IMR-90 (cell line): ENCODE measurements around the gene ADD3. TPM values are rescaled to one million over a fixed set of nuclear protein-coding genes. Genes with fewer than 3 reads are reported as not detected.

Experiments
- ATAC-seq: fragments of 200-7000 bp; cut with Tn5 transposase; 2 replicates; pipeline ENCODE4 v1.9.1; 2020; ENCODE audit warnings: low read depth, mild to moderate bottlenecking, moderate library complexity
- BruUV-seq: library from RNA; stranded (reverse); fragments of 400-500 nt; replicated peaks from 2 replicates; lab custom pipeline; 2021; lab: Mats Ljungman, UMichigan
- CTCF ChIA-PET: fragments of 300-600 bp; formaldehyde crosslinking; extraction: SDS; loops from one replicate; lab custom pipeline; 2021; ENCODE audit warnings: antibody characterized with exemption; lab: Yijun Ruan, JAX
- POLR2A ChIA-PET: fragments of 300-600 bp; sonication (Branson Sonifier 250); formaldehyde crosslinking; loops from one replicate; lab custom pipeline; 2022; ENCODE audit warnings: antibody characterized with exemption; ENCODE audit not compliant: unreplicated experiment; lab: Charles Lee
- DNase-seq: peaks from one replicate; pipeline ENCODE4 v3.0.0; 2013
- H2AFZ ChIP-seq: replicated peaks from 2 replicates; pipeline ENCODE3; 2013; ENCODE audit warnings: low read length, mild to moderate bottlenecking; ENCODE audit not compliant: poor library complexity
- H2AK5ac ChIP-seq: 2 replicates; pipeline ENCODE4 v1.6.1; 2013; ENCODE audit warnings: low read depth, low read length, inconsistent platforms
- H2AK9ac ChIP-seq: replicated peaks from 2 replicates; pipeline ENCODE3; 2013; ENCODE audit warnings: mild to moderate bottlenecking, low read depth, low read length, moderate library complexity; ENCODE audit not compliant: poor library complexity
- H2BK120ac ChIP-seq: 2 replicates; pipeline ENCODE4 v1.6.1; 2013; ENCODE audit warnings: low read depth, low read length, inconsistent platforms
- H2BK15ac ChIP-seq: 3 replicates; pipeline ENCODE4 v1.6.1; 2013; ENCODE audit warnings: low read depth, low read length, inconsistent platforms
- H2BK20ac ChIP-seq: 2 replicates; pipeline ENCODE4 v1.6.1; 2013; ENCODE audit warnings: low read depth, mild to moderate bottlenecking, inconsistent platforms, low read length, moderate library complexity
- H2BK5ac ChIP-seq: 2 replicates; pipeline ENCODE4 v1.6.1; 2013; ENCODE audit warnings: mild to moderate bottlenecking, low read depth, low read length, inconsistent platforms; ENCODE audit not compliant: poor library complexity, severe bottlenecking
- H3K14ac ChIP-seq: replicated peaks from 2 replicates; pipeline ENCODE4 v1.6.1; 2013; ENCODE audit warnings: low read depth, low read length, inconsistent platforms
- H3K18ac ChIP-seq: 2 replicates; pipeline ENCODE4 v1.6.1; 2013; ENCODE audit warnings: low read depth, low read length, control low read depth
- H3K23ac ChIP-seq: 2 replicates; pipeline ENCODE4 v1.6.1; 2013; ENCODE audit warnings: low read depth, low read length, inconsistent platforms
- H3K27ac ChIP-seq: 2 replicates; pipeline ENCODE4 v1.5.1; 2013; ENCODE audit warnings: mild to moderate bottlenecking, control low read depth, low read length; ENCODE audit not compliant: insufficient read depth
- H3K27me3 ChIP-seq: 2 replicates; pipeline ENCODE4 v1.6.1; 2013; ENCODE audit warnings: low read length; ENCODE audit not compliant: control insufficient read depth, insufficient read depth
- H3K36me3 ChIP-seq: 2 replicates; pipeline ENCODE4 v1.6.1; 2013; ENCODE audit warnings: low read length, mixed read lengths; ENCODE audit not compliant: control insufficient read depth, insufficient read depth
- H3K4ac ChIP-seq: 2 replicates; pipeline ENCODE4 v1.6.1; 2013; ENCODE audit warnings: low read depth, low read length, inconsistent platforms
- H3K4me1 ChIP-seq: 2 replicates; pipeline ENCODE4 v1.6.1; 2013; ENCODE audit warnings: low read length, mixed read lengths; ENCODE audit not compliant: control insufficient read depth, insufficient read depth
- H3K4me2 ChIP-seq: 2 replicates; pipeline ENCODE4 v1.6.1; 2013; ENCODE audit warnings: low read depth, mild to moderate bottlenecking, control low read depth, low read length, moderate library complexity
- H3K4me3 ChIP-seq: 2 replicates; pipeline ENCODE4 v1.5.1; 2013; ENCODE audit warnings: low read depth, mild to moderate bottlenecking, control low read depth, low read length, moderate library complexity; ENCODE audit not compliant: insufficient read depth
- H3K56ac ChIP-seq: 2 replicates; pipeline ENCODE4 v1.6.1; 2013; ENCODE audit warnings: low read length, inconsistent platforms; ENCODE audit not compliant: insufficient read depth; ENCODE audit errors: extremely low read depth
- H3K79me1 ChIP-seq, 2 experiments: 2 replicates each; pipeline ENCODE4 v1.6.1; 2013; ENCODE audit warnings: low read length in 2 of 2, inconsistent platforms in 1 of 2, low read depth in 1 of 2
- H3K9ac ChIP-seq: 2 replicates; pipeline ENCODE4 v1.6.1; 2013; ENCODE audit warnings: low read depth, low read length, control low read depth
- H3K9me1 ChIP-seq: 2 replicates; pipeline ENCODE4 v1.6.1; 2013; ENCODE audit warnings: low read length, inconsistent platforms; ENCODE audit not compliant: insufficient read depth
- H3K9me3 ChIP-seq: 2 replicates; pipeline ENCODE4 v1.6.1; 2013; ENCODE audit warnings: low read length; ENCODE audit not compliant: control insufficient read depth, insufficient read depth
- H4K20me1 ChIP-seq: 2 replicates; pipeline ENCODE4 v1.6.1; 2013; ENCODE audit warnings: low read length, inconsistent platforms; ENCODE audit not compliant: insufficient read depth
- H4K5ac ChIP-seq: 2 replicates; pipeline ENCODE4 v1.6.1; 2013; ENCODE audit warnings: mild to moderate bottlenecking, low read depth, low read length, control low read depth
- H4K8ac ChIP-seq, 2 experiments: 2 replicates each; pipeline ENCODE4 v1.6.1; 2013; ENCODE audit warnings: low read depth in 2 of 2, low read length in 2 of 2, control low read depth in 1 of 2, inconsistent platforms in 1 of 2
- H4K91ac ChIP-seq: 2 replicates; pipeline ENCODE4 v1.6.1; 2013; ENCODE audit warnings: low read depth, low read length, inconsistent platforms; ENCODE audit not compliant: insufficient read depth
- ELK1 ChIP-seq: fragments of 150-350 bp; IDR thresholded peaks from 2 replicates; pipeline ENCODE4 v1.6.1; 2016; ENCODE audit warnings: low read depth, mild to moderate bottlenecking, low read length, moderate library complexity, borderline replicate concordance
- WGBS, 2 experiments: methylation state at CpG; one replicate each; pipeline versions ENCODE4 v1.1.5 to v1.1.7; 2013; ENCODE audit warnings: missing lambda C conversion rate in 2 of 2; ENCODE audit not compliant: insufficient read length in 1 of 2; ENCODE audit errors: extremely low coverage in 2 of 2; 5-methylcytosine and 5-hydroxymethylcytosine counted together
- dilution Hi-C: fragments of 300-500 bp; cut with HindIII; formaldehyde crosslinking; loops from one replicate; pipeline ENCODE4 v1.14.3; 2018; ENCODE audit warnings: low sequenced_read_pairs; ENCODE audit not compliant: unreplicated experiment
- in situ Hi-C: fragments of 300-500 bp; cut with MboI; formaldehyde crosslinking; loops from 3 replicates; pipeline ENCODE4 v1.14.3; 2019; ENCODE audit warnings: low sequenced_read_pairs, inconsistent platforms, mixed read lengths
- intact Hi-C: fragments of 100-400 bp; cut with micrococcal nuclease; formaldehyde crosslinking; loops from 2 replicates; pipeline ENCODE4 v1.10.0; 2022
- polyA plus RNA-seq, 3 experiments: library from polyadenylated mRNA; depleted of rRNA; stranded (reverse); fragments of >200 nt; gene quantifications; 2 replicates each; pipeline ENCODE4 v1.2.3, GENCODE V29; 2012; ENCODE audit warnings: low replicate concordance in 1 of 3
- total RNA-seq: library from RNA; depleted of rRNA; stranded (reverse); fragments of >200 nt; gene quantifications from 2 replicates; pipeline ENCODE4 v1.2.3, GENCODE V29; 2012

The ADD3 gene
- total and polyA plus RNA-seq, 2 of the 4 experiments (the other 2 are of a cell fraction), result 138 to 212 TPM

- Histone ChIP-seq H4K91ac (no peak overlapping the region), H3K9me1 (no peaks in the 10 kb centered on the region), H2BK20ac (no peak overlapping the region), H3K18ac (no peak overlapping the region), H2BK15ac (no peak overlapping the region), H2AFZ (no peak overlapping the region), H3K56ac (no peak overlapping the region), H3K36me3 (no peaks in the 10 kb centered on the region; the same call in 1 of the 2 replicates), H4K5ac (no peak overlapping the region), H3K4ac (no peak overlapping the region), H3K23ac (no peak overlapping the region; the same call in 1 of the 2 replicates), H2BK5ac (no peak overlapping the region), H3K9ac (no peak overlapping the region), H4K8ac (no peak overlapping the region), H2BK120ac (no peak overlapping the region), H3K9me3 (no peaks in the 10 kb centered on the region), H3K27ac (no peak overlapping the region), H3K79me1 (peaks cover 10 to 56% of the 10 kb centered on the region in 2 experiments), H2AK5ac (no peak overlapping the region), H4K20me1 (no peaks in the 10 kb centered on the region), H3K4me3 (no peak overlapping the region), H2AK9ac (no peak overlapping the region), H3K14ac (no peak overlapping the region), H3K27me3 (no peaks in the 10 kb centered on the region), H3K4me1 (peaks cover 2% of the 10 kb centered on the region; the same call in 1 of the 2 replicates), H3K4me2 (no peak overlapping the region)
- no peak for DNase-seq
- dilution Hi-C loops (no loop called here), in situ Hi-C loops (no loop called here), intact Hi-C loops (no loop called here)
- ChIA-PET CTCF (no interaction called here), POLR2A (no interaction called here)
- WGBS, 2 experiments, result no CpG with 5 or more reads among the region's 4 CpGs
- no peak for TF ChIP-seq ELK1
- BruUV-seq, result no TSS peak
- no peak for ATAC-seq
Observed at GRCh38 chr10:110087682-110088081, 79.9 kb downstream of the ADD3 start.
